Activated T-helper 1 cell treated with anti-CD3 and anti-CD28 coated beads, Interleukin-2, amount 50 U/mL, for 16 hours (primary cell): ENCODE data around the gene HNRNPH3.
"Not testable (repeated sequence)": the region's sequence is repeated elsewhere in the genome, so short reads cannot be mapped to it uniquely, and the experiment has no call there.

ENCODE experiments used
- DNase-seq, 2 donors: peaks; one replicate each; pipeline ENCODE4 v3.0.0-alpha.2; 2020; ENCODE audit warnings: low read depth in 1 of 2, low spot score in 1 of 2

The HNRNPH3 gene

DNA sequence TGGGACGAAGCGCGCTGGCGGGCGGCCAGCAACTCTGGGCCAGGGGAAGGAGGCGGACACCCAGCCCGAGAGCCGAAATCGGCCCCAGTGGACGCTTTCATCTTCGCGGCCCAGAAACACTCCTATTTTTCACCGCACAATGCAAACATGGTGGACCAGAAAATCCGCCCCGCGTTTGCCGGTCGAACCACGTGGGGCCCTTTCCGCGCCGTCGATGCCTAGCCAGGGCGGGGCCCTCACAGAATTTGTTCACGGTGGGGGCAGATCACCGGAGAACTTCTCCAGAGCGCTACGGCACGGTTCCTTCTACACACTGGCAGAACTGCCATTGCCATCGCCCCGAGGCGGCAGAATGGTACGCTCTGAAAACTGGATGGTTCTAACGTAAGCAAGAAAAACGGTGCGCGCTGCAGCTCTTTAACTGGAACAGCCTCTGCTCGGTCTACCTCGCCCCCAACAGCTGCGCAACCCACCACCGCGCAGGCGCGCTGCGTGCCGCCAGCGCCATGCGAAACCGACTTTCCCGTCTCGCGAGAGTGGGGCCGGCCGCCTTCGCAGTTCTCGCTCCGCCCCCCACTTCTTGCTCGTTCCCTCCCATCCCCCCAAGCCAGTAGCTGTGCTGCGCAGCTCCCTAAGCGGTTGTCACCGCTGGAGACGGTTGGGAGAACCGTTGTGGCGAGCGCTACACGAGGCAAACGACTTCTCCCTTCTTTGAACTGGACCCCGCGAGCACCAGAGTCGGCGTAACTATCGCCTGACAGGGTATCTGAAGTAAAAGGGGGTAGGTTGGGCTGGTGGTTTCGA, at the start of gene HNRNPH3:
TSS of gene HNRNPH3 (plus strand) at position 610 of the 804 bp plus-strand sequence. CDS start 5,158 bp downstream, outside the sequence.
- DNase-seq, result peak; percentile 98

DNA sequence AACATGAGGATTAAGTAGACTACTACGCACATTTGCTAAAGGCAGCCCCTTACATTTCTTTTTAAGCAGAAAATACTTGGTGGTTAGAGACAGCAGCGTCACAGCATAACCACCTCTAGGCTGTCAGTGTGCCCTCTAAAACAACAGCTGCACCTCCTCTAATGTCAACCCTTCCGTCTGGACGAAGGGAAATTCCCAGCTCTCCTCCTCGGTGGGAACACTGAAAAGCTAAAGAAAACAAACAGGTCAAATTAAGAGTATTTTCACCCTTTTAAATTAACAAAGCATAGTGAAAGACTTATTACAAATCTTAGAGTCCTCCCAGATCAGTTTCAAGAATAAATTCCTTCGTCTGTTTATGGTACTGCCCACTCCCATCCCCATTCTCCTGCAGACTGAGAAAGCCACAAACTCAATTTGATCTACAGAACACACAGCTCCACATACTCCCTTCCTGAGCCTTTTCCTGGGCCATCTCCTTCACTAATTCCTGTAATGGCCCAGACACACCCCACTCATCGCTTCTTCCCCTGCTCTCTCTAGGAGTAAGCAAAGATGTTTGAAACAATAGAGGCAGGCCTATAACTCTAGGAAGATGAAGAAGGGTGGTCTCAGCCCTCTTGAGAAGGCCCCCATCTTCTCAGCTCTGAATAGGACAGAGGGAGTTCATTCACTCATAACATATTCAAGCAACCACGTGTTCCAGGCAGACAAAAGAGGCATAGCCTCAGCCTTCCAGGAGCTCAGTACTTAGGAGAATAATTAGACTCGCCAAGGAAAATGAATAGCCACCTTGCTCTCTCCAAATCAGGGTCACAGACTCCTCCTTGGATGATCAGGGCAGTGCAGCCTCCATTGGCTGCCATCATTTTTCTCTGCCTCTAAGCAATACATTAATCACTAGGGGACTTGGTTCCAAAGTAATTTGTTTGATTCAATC, 47.5 kb upstream of the HNRNPH3 start:
- no peak for DNase-seq

DNA sequence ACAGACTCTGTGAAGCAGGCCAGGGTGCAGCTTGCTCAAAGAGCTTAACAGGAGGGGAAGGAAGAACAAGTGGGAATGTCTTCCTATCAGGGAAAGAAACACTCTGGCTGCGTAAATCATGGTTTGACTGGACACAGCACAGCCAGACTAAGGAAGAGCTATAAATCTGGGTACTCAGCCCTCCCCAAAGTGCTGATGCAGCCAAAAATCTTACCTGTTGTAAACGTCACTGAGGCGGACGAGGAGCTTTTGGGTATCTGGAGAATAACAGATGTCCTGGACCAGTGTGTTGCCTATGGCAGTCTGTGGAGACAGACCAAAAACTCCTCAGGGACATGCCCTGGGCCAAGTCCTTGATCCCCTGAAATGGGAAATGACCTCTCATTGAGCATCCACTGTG, 43.1 kb upstream of the HNRNPH3 start:
- no peak for DNase-seq

DNA sequence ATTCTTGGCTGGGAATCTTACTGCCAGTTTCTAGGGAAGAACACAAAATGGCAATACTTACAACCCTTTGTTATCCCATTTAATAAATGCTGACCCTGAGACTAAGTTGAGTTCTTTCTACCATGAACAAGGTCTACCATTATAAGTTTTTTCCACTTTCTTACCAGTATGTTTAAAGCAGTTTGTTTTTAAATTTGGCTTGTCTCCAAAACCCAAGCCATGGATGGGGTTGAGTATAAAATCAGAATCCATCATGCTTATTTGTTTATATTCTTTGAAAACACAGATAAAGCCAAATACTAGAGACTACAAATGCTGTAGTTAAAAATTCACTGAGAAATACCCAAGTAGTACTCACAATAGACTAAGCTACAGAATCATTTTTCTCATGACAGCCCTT, 41.1 kb upstream of the HNRNPH3 start:
- DNase-seq, result no peak

DNA sequence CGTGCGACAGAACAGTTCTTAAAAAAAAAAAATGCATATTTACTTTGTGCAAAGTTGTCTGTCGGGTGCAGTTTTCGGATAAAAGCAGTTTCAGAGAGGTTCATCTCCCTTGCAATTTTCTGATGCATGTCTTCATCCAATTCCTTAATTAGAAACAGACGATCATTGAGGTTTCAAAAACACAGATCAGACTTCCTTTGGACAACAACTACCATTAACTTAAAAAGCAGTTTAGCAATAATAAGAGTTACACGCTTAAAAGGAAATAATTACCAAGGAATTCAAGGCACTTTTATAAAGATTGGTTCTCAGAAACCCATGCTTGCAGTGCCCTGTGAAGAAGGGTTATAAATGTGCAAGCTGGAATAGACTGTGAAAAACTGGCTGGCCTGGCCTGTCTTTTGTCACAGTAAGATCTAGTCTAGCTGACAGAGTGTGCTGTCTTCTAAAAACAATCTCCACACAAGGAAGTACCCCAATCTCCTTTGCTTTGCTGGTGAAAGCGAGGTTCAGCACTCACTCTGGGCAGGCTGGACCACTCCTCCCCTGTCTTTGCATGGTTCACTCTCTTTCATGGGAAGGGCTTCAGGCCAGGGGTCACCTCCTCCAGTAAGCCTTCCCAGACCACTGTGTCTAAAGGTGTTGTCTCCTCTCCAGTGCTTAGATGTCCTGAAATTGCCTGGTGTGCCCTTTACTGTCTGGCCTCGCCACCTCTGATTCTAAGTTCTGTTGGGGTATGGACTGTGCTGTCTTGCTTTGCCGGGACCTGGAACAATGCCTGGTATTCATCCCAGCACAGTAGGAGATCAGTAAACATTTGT, 34.8 kb upstream of the HNRNPH3 start:
- no peak for DNase-seq

DNA sequence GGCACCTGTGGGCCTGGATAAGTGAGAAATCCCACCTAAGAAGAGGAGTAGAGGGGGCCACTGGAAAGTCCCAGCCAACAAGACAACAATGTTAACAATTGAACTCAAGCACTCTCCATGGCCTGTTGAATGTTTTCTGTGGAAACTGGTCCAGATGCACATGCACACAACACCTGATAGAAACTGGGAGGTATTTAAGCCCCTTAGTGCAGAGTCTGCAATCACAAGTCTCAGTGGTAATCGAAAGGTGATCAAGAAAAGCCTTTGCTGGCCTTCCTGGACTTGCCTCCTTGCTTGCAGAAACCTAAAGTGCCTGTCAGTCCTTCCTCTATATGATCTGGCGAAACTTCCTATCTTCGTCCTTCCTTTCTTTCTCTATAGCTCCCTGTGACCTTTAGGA, 30.6 kb upstream of the HNRNPH3 start:
- DNase-seq, result no peak

- no peak for DNase-seq
These were observed 29.9 kb upstream of the HNRNPH3 start for GRCh38 chr10:68301790-68302502.

GRCh38 chr10:68302503-68302823, 29.4 kb upstream of the HNRNPH3 start:
- no peak for DNase-seq

DNA sequence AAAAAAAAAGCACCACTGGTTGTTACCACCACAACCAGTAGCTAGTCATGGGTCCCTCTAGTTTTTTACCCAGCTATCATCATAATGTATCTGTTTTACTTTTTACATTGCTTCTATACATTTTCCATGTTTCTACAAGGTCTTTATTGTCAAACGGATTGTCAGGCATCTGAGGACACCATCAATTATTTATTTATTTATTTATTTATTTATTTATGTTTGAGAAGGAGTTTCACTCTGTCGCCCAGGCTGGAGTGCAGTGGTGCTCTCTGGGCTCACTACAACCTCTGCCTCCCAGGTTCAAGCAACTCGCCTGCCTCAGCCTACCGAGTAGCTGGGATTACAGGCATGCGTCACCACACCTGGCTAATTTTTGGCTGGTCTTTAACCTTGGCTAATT, 29.0 kb upstream of the HNRNPH3 start:
- DNase-seq, result no peak

- no peak for DNase-seq
These were observed 27.9 kb upstream of the HNRNPH3 start for GRCh38 chr10:68303849-68304412.

GRCh38 chr10:68305854-68306253, 26.0 kb upstream of the HNRNPH3 start:
- no peak for DNase-seq

- DNase-seq, result no peak
These were observed 21.3 kb upstream of the HNRNPH3 start for GRCh38 chr10:68310531-68310930.

GRCh38 chr10:68314930-68315329, 16.9 kb upstream of the HNRNPH3 start:
- not testable (repeated sequence) for DNase-seq

DNA sequence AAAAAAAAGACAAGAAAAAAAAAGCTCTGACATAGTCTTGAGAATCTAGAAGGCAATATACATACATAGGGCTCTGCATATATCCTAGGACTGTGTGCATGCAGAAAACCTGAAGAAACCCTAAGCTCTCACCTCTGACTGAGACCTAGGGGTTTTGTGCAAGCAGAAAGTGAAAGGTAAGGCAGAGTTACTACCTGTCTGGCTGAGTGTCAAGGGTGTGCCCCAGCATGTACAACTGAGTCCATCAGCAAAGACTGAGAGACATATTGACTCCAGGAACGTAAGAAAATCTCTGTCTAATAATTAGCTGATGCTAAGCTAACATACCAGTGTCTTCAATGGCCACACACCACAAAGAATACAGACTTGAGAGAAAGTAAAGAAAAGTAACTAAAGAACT, 16.3 kb upstream of the HNRNPH3 start:
- no peak for DNase-seq

- DNase-seq, result no peak
These were observed 13.4 kb upstream of the HNRNPH3 start for GRCh38 chr10:68318331-68319059.

GRCh38 chr10:68324396-68324795, 7.5 kb upstream of the HNRNPH3 start:
- not testable (repeated sequence) for DNase-seq

- no peak for DNase-seq
These were observed 3.7 kb upstream of the HNRNPH3 start for GRCh38 chr10:68327889-68328786.

- no peak for DNase-seq
These were observed 2.4 kb upstream of the HNRNPH3 start for GRCh38 chr10:68329506-68329861.
